NB4 (cell line): ENCODE data around the gene AP4E1.
"Not testable (repeated sequence)": the region's sequence is repeated elsewhere in the genome, so short reads cannot be mapped to it uniquely, and the experiment has no call there.

Source experiments
- DNase-seq: peaks from one replicate; pipeline ENCODE4 v3.0.0; 2010; ENCODE audit warnings: low read depth
- H3K4me3 ChIP-seq: one replicate; pipeline ENCODE4 v1.5.1; 2011; ENCODE audit warnings: mild to moderate bottlenecking, low read depth, low read length, moderate library complexity
- CTCF ChIP-seq: IDR thresholded peaks from one replicate; pipeline ENCODE4 v1.5.1; 2012; ENCODE audit warnings: low read depth, low read length
- MAX ChIP-seq: IDR thresholded peaks from 2 replicates; pipeline ENCODE4 v1.6.1; 2011; ENCODE audit warnings: low read depth, low read length
- MYC ChIP-seq: IDR thresholded peaks from 2 replicates; pipeline ENCODE4 v1.6.1; 2011; ENCODE audit warnings: low read depth, low read length
- POLR2A ChIP-seq: IDR thresholded peaks from 2 replicates; pipeline ENCODE4 v1.6.1; 2011; ENCODE audit warnings: mild to moderate bottlenecking; ENCODE audit not compliant: insufficient read length; ENCODE audit errors: extremely low read depth

Gene AP4E1

GRCh38 chr15:50911621-50912020 lies 3.1 kb downstream of the AP4E1 start:
- peak; percentile 81 for DNase-seq
- TF ChIP-seq POLR2A (no peak), CTCF (no peak), MYC (no peak), MAX (no peak)
- H3K4me3 ChIP-seq, result peak overlapping the region; percentile 29

GRCh38 chr15:50916400-50916799 lies 7.9 kb downstream of the AP4E1 start:
- H3K4me3 ChIP-seq, result no peak overlapping the region
- no peak for DNase-seq
- TF ChIP-seq POLR2A (no peak), MAX (no peak), MYC (no peak), CTCF (no peak)

GRCh38 chr15:50919359-50919758 lies 10.9 kb downstream of the AP4E1 start:
- not testable (repeated sequence) for H3K4me3 ChIP-seq, DNase-seq

- DNase-seq, result no peak
- H3K4me3 ChIP-seq, result no peak overlapping the region
- TF ChIP-seq MAX (no peak), MYC (no peak), POLR2A (no peak), CTCF (no peak)
These were observed 16.8 kb downstream of the AP4E1 start for GRCh38 chr15:50925281-50925680.

DNA sequence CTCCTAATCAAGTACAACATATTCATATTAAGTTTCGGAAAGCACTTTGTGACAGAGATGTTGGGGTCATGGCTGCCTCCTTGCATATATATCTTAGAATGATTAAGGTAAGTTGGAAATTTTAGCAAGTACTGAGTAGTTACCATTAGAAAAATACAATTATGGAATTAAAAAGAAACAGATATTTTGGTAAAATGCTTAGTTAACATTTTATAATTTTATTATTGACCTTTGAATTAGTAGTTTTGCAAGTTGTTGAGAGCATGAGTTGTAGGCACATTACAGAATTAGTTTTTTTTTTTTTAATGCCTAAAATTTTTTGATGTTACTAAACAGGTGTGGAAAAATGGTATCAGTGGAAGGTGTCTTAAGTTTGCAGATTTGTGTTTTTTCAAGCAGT lies 20.6 kb downstream of the AP4E1 start:
- H3K4me3 ChIP-seq, result no peak overlapping the region
- no peak for DNase-seq
- TF ChIP-seq MYC (no peak), POLR2A (no peak), MAX (no peak), CTCF (no peak)

GRCh38 chr15:50930792-50931191 lies 22.3 kb downstream of the AP4E1 start:
- TF ChIP-seq MAX (no peak), POLR2A (no peak), CTCF (no peak), MYC (no peak)
- DNase-seq, result no peak
- no peak overlapping the region for H3K4me3 ChIP-seq

GRCh38 chr15:50933341-50933740 lies 24.9 kb downstream of the AP4E1 start:
- no peak for TF ChIP-seq MYC
- no peak for TF ChIP-seq MAX
- no peak for TF ChIP-seq POLR2A
- TF ChIP-seq CTCF, result no peak
- peak; percentile 49 for DNase-seq
- no peak overlapping the region for H3K4me3 ChIP-seq
